DMS153 (cell line): ENCODE results near the gene CDC37.

Source experiments
- DNase-seq: peaks from one replicate; lab custom pipeline; 2025; lab: John Stamatoyannopoulos, UW

CDC37 gene

DNA sequence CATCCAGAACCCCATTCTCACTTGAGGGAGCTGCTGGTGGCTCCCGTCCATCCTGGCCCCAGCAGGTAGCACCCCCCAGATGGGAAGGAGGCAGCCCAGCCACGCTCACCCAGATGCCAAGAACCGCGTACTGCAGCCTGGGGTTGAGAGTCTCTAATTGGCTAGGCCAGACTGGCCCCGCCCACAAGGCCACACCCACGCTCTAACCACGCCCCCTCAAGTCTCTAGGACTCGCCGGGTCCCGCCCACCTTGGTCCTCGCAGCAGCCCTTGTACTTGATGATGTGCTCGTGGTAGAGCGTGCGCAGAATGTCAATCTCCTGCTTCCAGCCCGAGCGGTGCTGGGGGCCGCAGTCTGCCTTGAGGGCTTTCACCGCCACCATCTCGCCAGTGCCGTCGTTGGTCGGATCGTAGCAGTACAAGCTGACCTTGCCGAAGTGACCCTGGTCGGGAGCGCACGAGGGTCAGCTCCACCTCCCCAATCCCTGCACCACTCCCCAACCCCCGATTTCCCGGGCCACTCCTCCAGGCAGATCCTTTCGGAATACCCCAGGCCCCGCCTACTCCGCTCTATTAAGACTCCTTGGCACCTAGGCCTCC lies 49.5 kb downstream of the CDC37 start:
- no peak for DNase-seq

DNA sequence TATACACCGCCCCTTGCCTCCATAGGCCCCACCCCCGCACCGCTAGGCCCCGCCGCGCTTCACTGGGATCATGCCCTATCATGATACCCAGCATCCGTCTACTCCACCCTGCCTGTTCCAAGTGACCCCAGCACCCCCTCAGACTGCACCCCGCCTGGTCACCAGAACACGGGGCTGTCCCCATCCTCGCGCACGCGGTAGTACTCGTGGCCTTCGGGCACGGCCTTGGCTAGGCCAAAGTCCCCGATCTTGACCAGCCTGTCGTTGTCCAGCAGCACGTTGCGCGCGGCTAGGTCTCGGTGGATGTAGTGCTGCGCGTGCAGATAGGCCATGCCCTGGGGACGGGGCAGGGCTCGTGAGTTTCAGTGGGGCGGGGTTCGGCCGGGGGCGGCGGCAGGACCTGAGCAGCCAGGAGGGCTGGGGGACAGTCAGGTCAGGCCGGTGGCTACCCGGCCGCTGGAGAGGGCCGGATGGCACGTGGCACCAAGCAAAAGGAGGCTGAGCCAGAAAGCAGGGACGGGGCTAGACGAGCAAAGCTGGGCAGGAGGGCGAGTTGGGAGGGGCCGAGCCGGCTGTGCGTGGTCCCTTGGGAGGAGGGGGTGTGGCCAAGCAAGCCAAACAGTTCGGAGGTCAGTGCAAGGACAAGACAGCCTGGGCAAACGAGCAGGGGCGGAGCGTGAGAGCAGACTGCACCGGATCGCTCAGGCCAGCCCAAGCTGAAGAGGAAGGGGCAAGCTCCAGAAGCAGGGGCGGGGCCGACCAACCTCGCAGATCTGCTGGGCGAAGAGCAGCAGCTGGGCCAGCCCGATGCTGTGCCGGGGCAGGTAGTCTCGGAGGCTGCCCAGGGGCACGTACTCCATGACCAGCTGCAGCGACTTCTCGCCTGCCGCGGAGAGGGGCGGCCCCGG lies 50.3 kb downstream of the CDC37 start:
- DNase-seq, result no peak

DNA sequence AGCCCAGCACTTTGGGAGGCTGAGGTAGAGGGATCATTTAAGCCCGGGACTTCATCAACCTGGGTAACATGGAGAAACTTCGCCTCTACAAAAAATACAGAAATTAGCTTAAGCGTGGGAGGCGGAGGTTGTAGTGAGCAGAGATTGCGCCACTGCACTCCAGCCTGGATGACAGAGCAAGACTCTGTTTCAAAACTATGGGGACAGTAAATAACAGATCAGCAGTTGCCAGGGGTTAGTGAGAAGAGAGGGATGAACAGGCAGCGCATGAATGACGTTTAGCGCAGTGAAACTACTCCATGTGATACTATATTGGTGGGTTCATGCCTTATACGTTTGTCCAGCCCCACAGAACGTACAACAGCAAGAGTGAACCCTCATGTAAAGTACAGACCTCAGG lies 56.8 kb downstream of the CDC37 start:
- no peak for DNase-seq

DNA sequence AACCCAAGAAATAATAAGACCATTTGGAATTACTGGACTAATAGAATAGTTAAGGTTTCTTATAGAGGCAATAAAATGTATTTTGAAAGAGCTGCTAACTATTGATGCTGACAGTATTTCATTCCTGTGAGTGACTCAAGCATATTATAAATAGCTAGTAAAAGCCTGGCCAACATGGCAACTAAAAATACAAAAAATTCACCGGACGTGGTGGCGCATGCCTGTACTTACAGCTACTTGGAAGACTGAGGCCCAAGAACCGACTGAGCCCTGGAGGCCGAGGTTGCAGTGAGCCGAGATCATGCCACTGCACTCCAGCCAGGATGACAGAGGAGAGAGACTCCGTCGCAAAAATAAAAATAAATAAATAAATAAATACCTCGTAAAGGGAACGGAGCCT lies 58.6 kb downstream of the CDC37 start:
- no peak for DNase-seq

DNA sequence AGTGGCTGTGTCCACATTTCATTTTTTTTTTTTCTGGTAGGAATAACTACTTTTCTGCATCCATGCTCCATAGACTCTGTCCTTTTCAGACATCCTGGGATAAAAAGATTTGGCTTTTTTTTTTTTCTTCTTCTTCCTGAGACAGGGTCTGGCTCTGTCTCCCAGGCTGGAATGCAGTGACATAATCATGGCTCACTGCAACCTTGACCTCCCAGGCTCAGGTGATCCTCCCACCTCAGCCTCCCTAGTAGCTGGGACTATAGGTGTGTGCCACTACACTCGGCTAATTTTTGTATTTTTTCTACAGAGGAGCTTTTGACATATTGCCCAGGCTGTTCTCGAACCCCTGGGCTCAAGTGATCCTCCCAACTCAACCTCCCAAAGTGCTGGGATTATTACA lies 59.8 kb downstream of the CDC37 start:
- DNase-seq, result no peak
